H9 (cell line): ENCODE data around the gene CCR7. TPM values are rescaled to one million over a fixed set of nuclear protein-coding genes. Genes with fewer than 3 reads are reported as not detected.

Source experiments
- DNase-seq: peaks from one replicate; pipeline ENCODE4 v3.0.0-alpha.2; 2017
- H2AFZ ChIP-seq: one replicate; pipeline ENCODE4 v1.6.1; 2013; ENCODE audit warnings: mild to moderate bottlenecking, low read length, control low read depth, moderate library complexity
- H2AK5ac ChIP-seq: 2 replicates; pipeline ENCODE4 v1.6.1; 2013; ENCODE audit warnings: low read length, control low read depth, mixed read lengths; ENCODE audit not compliant: insufficient read length
- H2BK120ac ChIP-seq: one replicate; pipeline ENCODE4 v1.6.1; 2013; ENCODE audit warnings: low read depth, mild to moderate bottlenecking, low read length, control low read depth, inconsistent platforms; ENCODE audit not compliant: poor library complexity, severe bottlenecking
- H2BK12ac ChIP-seq: 2 replicates; pipeline ENCODE4 v1.6.1; 2013; ENCODE audit warnings: low read length, control low read depth, mixed read lengths, low read depth; ENCODE audit not compliant: insufficient read length
- H2BK15ac ChIP-seq: 2 replicates; pipeline ENCODE4 v1.6.1; 2013; ENCODE audit warnings: low read depth, low read length, control low read depth
- H2BK20ac ChIP-seq: one replicate; pipeline ENCODE4 v1.6.1; 2013; ENCODE audit warnings: low read depth, mild to moderate bottlenecking, low read length, control low read depth, inconsistent platforms; ENCODE audit not compliant: poor library complexity, severe bottlenecking
- H2BK5ac ChIP-seq: 2 replicates; pipeline ENCODE4 v1.6.1; 2013; ENCODE audit warnings: low read length, control low read depth, mixed read lengths; ENCODE audit not compliant: insufficient read length
- H3K14ac ChIP-seq: 2 replicates; pipeline ENCODE4 v1.6.1; 2013; ENCODE audit warnings: low read length, control low read depth; ENCODE audit not compliant: insufficient read depth
- H3K18ac ChIP-seq: 2 replicates; pipeline ENCODE4 v1.6.1; 2013; ENCODE audit warnings: low read depth, mild to moderate bottlenecking, mixed read lengths, low read length, control low read depth; ENCODE audit not compliant: insufficient read length
- H3K23ac ChIP-seq: 2 replicates; pipeline ENCODE4 v1.6.1; 2013; ENCODE audit warnings: low read length, control low read depth, mixed read lengths, low read depth; ENCODE audit not compliant: insufficient read length
- H3K23me2 ChIP-seq: 2 replicates; pipeline ENCODE4 v1.6.1; 2013; ENCODE audit warnings: low read depth, mild to moderate bottlenecking, mixed read lengths, low read length, control low read depth; ENCODE audit not compliant: insufficient read length, poor library complexity, severe bottlenecking
- H3K27ac ChIP-seq: 2 replicates; pipeline ENCODE4 v1.5.1; 2013; ENCODE audit warnings: low read length, control low read depth, mixed read lengths, low read depth; ENCODE audit not compliant: insufficient read length
- H3K27me3 ChIP-seq: 2 replicates; pipeline ENCODE4 v1.6.1; 2013; ENCODE audit warnings: low read length, control low read depth, inconsistent platforms; ENCODE audit not compliant: insufficient read depth
- H3K4ac ChIP-seq: 2 replicates; pipeline ENCODE4 v1.6.1; 2013; ENCODE audit warnings: low read depth, mild to moderate bottlenecking, control low read depth, inconsistent platforms, low read length, moderate library complexity
- H3K4me1 ChIP-seq: 2 replicates; pipeline ENCODE4 v1.6.1; 2013; ENCODE audit warnings: low read length, control low read depth, inconsistent platforms; ENCODE audit not compliant: insufficient read depth
- H3K4me2 ChIP-seq: 2 replicates; pipeline ENCODE4 v1.6.1; 2013; ENCODE audit warnings: low read length, control low read depth, mixed read lengths; ENCODE audit not compliant: insufficient read length, insufficient read depth
- H3K56ac ChIP-seq: 2 replicates; pipeline ENCODE4 v1.6.1; 2013; ENCODE audit warnings: low read depth, mild to moderate bottlenecking, mixed read lengths, low read length, control low read depth; ENCODE audit not compliant: insufficient read length
- H3K79me1 ChIP-seq: 2 replicates; pipeline ENCODE4 v1.6.1; 2013; ENCODE audit warnings: low read depth, mild to moderate bottlenecking, moderate library complexity, low read length, control low read depth, inconsistent platforms; ENCODE audit not compliant: insufficient read depth, poor library complexity, severe bottlenecking
- H3K79me2 ChIP-seq: 2 replicates; pipeline ENCODE4 v1.6.1; 2013; ENCODE audit warnings: low read length, control low read depth, inconsistent platforms; ENCODE audit not compliant: insufficient read depth
- H3K9ac ChIP-seq: 2 replicates; pipeline ENCODE4 v1.6.1; 2013; ENCODE audit warnings: low read length, control low read depth, mixed read lengths; ENCODE audit not compliant: insufficient read length; ENCODE audit errors: extremely low read depth
- H3K9me3 ChIP-seq: one replicate; pipeline ENCODE4 v1.6.1; 2013; ENCODE audit warnings: low read depth, low read length, inconsistent platforms; ENCODE audit not compliant: control insufficient read depth
- H3T11ph ChIP-seq: one replicate; pipeline ENCODE4 v1.6.1; 2013; ENCODE audit warnings: mild to moderate bottlenecking, low read length, control low read depth, inconsistent platforms
- H4K20me1 ChIP-seq: one replicate; pipeline ENCODE4 v1.6.1; 2013; ENCODE audit not compliant: control insufficient read depth, insufficient read length, insufficient read depth
- H4K5ac ChIP-seq: 2 replicates; pipeline ENCODE4 v1.6.1; 2013; ENCODE audit warnings: low read depth, mild to moderate bottlenecking, mixed read lengths, low read length, control low read depth; ENCODE audit not compliant: insufficient read length
- H4K8ac ChIP-seq: replicated peaks from 2 replicates; pipeline ENCODE4 v1.6.1; 2013; ENCODE audit warnings: low read length, control low read depth, mixed read lengths, low read depth; ENCODE audit not compliant: insufficient read length
- H4K91ac ChIP-seq: 2 replicates; pipeline ENCODE4 v1.6.1; 2013; ENCODE audit warnings: low read depth, mild to moderate bottlenecking, moderate library complexity, mixed read lengths, low read length, control low read depth; ENCODE audit not compliant: insufficient read length
- H3K27ac Mint-ChIP-seq, 3 experiments: 2 replicates in 2 of 3; 3 replicates in 1 of 3; pipeline ENCODE4 v1.8.0; 2020 to 2021; ENCODE audit warnings: mixed read lengths in 3 of 3, mild to moderate bottlenecking in 1 of 3, moderate library complexity in 1 of 3
- H3K27me3 Mint-ChIP-seq: 2 replicates; pipeline ENCODE4 v1.8.0; 2021; ENCODE audit warnings: low read depth, mild to moderate bottlenecking, moderate library complexity, mixed read lengths
- H3K36me3 Mint-ChIP-seq, 3 experiments: 2 replicates in 2 of 3; 3 replicates in 1 of 3; pipeline ENCODE4 v1.8.0; 2020 to 2021; ENCODE audit warnings: low read depth in 3 of 3, mixed read lengths in 3 of 3; ENCODE audit not compliant: insufficient read depth in 1 of 3
- H3K4me1 Mint-ChIP-seq, 2 experiments: 2 replicates each; pipeline ENCODE4 v1.8.0; 2020; ENCODE audit warnings: mixed read lengths in 2 of 2
- H3K4me3 Mint-ChIP-seq, 2 experiments: 2 replicates in 1 of 2; 3 replicates in 1 of 2; pipeline ENCODE4 v1.8.0; 2020 to 2021; ENCODE audit warnings: mild to moderate bottlenecking in 2 of 2, mixed read lengths in 2 of 2, moderate library complexity in 1 of 2
- H3K9me3 Mint-ChIP-seq, 2 experiments: 2 replicates in 1 of 2; 3 replicates in 1 of 2; pipeline ENCODE4 v1.8.0; 2020; ENCODE audit warnings: mild to moderate bottlenecking in 2 of 2, mixed read lengths in 2 of 2, moderate library complexity in 1 of 2
- CTCF ChIP-seq: fragments of 200-600 bp; sonication (generic); conservative IDR thresholded peaks from 3 replicates; pipeline ENCODE4 v1.8.0; 2021; ENCODE audit warnings: antibody characterized with exemption, mild to moderate bottlenecking
- WGBS: extraction: QIAGEN DNeasy Blood & Tissue Kit; methylation state at CpG from one replicate; pipeline ENCODE4 v1.1.7; 2013; ENCODE audit warnings: missing lambda C conversion rate, low lambda C conversion rate, mixed read lengths; ENCODE audit not compliant: insufficient read length; ENCODE audit errors: extremely low coverage; 5-methylcytosine and 5-hydroxymethylcytosine counted together
- total RNA-seq: library from RNA; stranded (reverse); gene quantifications from 2 replicates; pipeline ENCODE4 v1.2.1, GENCODE V29; 2021

The CCR7 gene
- total RNA-seq, 1 experiment from 2014 or later = 0.31 TPM

GRCh38 chr17:40613467-40614154 lies 48.3 kb upstream of the CCR7 start:
- Histone ChIP-seq H3K56ac (no peak overlapping the region), H4K5ac (no peak overlapping the region), H2BK120ac (no peak overlapping the region), H2BK20ac (no peak overlapping the region), H3K9ac (no peak overlapping the region), H3K9me3 (no peaks in the 10 kb centered on the region), H3K14ac (no peak overlapping the region), H2BK15ac (no peak overlapping the region), H2AFZ (no peak overlapping the region), H3K79me2 (no peaks in the 10 kb centered on the region), H3K4me2 (no peak overlapping the region), H4K8ac (no peak overlapping the region), H3K23me2 (no peaks in the 10 kb centered on the region), H3K4me1 (no peaks in the 10 kb centered on the region), H3K23ac (no peak overlapping the region), H3K18ac (no peak overlapping the region), H3K4ac (no peak overlapping the region), H4K91ac (no peak overlapping the region), H2BK5ac (no peak overlapping the region), H3K27me3 (no peaks in the 10 kb centered on the region), H2BK12ac (no peak overlapping the region), H3K79me1 (no peaks in the 10 kb centered on the region), H3K27ac (no peak overlapping the region), H3T11ph (no peak overlapping the region), H4K20me1 (no peaks in the 10 kb centered on the region), H2AK5ac (no peak overlapping the region)
- Mint-ChIP-seq H3K4me3 (no peak overlapping the region), H3K27ac (no peak overlapping the region), H3K36me3 (no peaks in the 10 kb centered on the region; a peak in 1 of 7 replicates), H3K27me3 (peaks cover 26% of the 10 kb centered on the region), H3K9me3 (no peaks in the 10 kb centered on the region), H3K4me1 (peaks cover 6 to 10% of the 10 kb centered on the region in 2 experiments)
- no CpG with 5 or more reads among the region's 5 CpGs for WGBS
- no peak for DNase-seq
- TF ChIP-seq CTCF = no peak
